T47D (cell line): ENCODE results near the gene KDM2B.

ENCODE experiments used
- DNase-seq, 2 experiments: peaks; one replicate each; pipeline versions ENCODE4 v3.0.0 to v3.0.0-alpha.2; 2011 to 2012; ENCODE audit warnings: low read depth in 1 of 2, low spot score in 1 of 2
- JUND ChIP-seq: IDR thresholded peaks from 2 replicates; pipeline ENCODE4 v1.6.1; 2012; ENCODE audit warnings: low read depth
- in situ Hi-C: cut with HindIII; loops from 2 replicates; pipeline ENCODE4 v1.10.0; 2016; ENCODE audit warnings: low sequenced_read_pairs, low pct_unique_long_range_greater_than_20kb

Gene KDM2B

GRCh38 chr12:121423682-121424623, 156.9 kb downstream of the KDM2B start:
- TF ChIP-seq JUND, result no peak
- in situ Hi-C loops, result no loop called here
- no peak for DNase-seq

- in situ Hi-C loops, result no loop called here
- TF ChIP-seq JUND, result no peak
- DNase-seq, result no peak
Observed at GRCh38 chr12:121423253-121423652, 157.6 kb downstream of the KDM2B start.

GRCh38 chr12:121420109-121420508, 160.7 kb downstream of the KDM2B start:
- DNase-seq, result no peak
- no peak for TF ChIP-seq JUND
- in situ Hi-C loops, result no loop called here

GRCh38 chr12:121417847-121418246, 163.0 kb downstream of the KDM2B start:
- DNase-seq, result no peak
- TF ChIP-seq JUND, result no peak
- in situ Hi-C loops, result no loop called here

- in situ Hi-C loops, result no loop called here
- no peak for TF ChIP-seq JUND
- no peak for DNase-seq
Observed at GRCh38 chr12:121413917-121414316, 166.9 kb downstream of the KDM2B start.

- in situ Hi-C loops, result no loop called here
- peak in 1 of 2 experiments; percentile 18 for DNase-seq
- TF ChIP-seq JUND, result no peak
Observed at GRCh38 chr12:121405211-121405610, 175.6 kb downstream of the KDM2B start.

GRCh38 chr12:121404734-121405133, 176.1 kb downstream of the KDM2B start:
- no peak for TF ChIP-seq JUND
- in situ Hi-C loops, result no loop called here
- peak in 1 of 2 experiments; percentile 82 for DNase-seq

- no peak for TF ChIP-seq JUND
- in situ Hi-C loops, result no loop called here
- no peak for DNase-seq
Observed at GRCh38 chr12:121403721-121404120, 177.1 kb downstream of the KDM2B start.

- in situ Hi-C loops, result no loop called here
- TF ChIP-seq JUND, result no peak
- DNase-seq, result peak in 1 of 2 experiments; percentile 53
Observed at GRCh38 chr12:121400332-121401139, 180.3 kb downstream of the KDM2B start.

- in situ Hi-C loops, result no loop called here
- no peak for TF ChIP-seq JUND
- peak; percentile 95 to 99 for DNase-seq
Observed at GRCh38 chr12:121399391-121400331, 181.2 kb downstream of the KDM2B start, which contains the start of gene RNF34. TSS of gene RNF34 (plus strand) at chr12:121400118. CDS start at chr12:121400213, 95 bp downstream.

- no peak for DNase-seq
- no peak for TF ChIP-seq JUND
- in situ Hi-C loops, result no loop called here
Observed at GRCh38 chr12:121398355-121398754, 182.5 kb downstream of the KDM2B start.

GRCh38 chr12:121397521-121397920, 183.3 kb downstream of the KDM2B start:
- DNase-seq, result no peak
- in situ Hi-C loops, result no loop called here
- TF ChIP-seq JUND, result no peak
